ENCODE data around the gene RAG2.

Gene RAG2

DNA sequence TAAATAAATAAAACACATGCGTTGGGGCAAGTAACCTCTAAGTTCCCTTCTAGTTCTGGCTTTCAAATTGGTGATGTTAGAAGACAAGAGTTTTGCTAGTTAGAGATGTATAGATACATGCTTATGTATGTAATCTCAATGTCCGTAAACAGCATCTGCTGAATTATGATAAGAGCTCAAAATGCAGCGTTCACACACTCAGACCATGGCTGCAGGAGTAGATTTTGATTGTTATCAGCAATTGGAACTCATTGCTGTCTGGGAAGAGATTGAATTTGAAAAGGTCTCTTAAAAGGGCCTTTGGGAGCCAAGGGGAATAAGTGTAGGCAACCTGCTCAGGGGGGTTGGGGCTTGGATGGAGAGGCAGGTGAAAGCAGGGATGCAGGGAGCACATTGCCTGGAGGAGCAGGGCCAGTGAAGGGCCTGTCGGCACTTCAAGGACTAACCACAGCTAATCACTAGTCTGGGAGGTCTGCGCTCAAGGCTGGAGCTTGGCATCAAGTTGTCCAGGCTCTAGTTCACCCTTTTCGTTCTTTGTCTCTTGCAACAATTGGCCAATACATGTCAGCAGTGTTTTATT is 32.9 kb downstream of the RAG2 start:
- no peak overlapping the region for H3K4me3 ChIP-seq (ENCODE audit: low read depth, low read length, poor library complexity, severe bottlenecking)
- H3K36me3 ChIP-seq (ENCODE audit: insufficient read depth, low read length): no peaks in the 10 kb centered on the region
- H3K27ac ChIP-seq (ENCODE audit: low read depth, low read length, poor library complexity, severe bottlenecking): peak overlapping the region; percentile 3
- H3K79me2 ChIP-seq (ENCODE audit: insufficient read depth, low read length): no peaks in the 10 kb centered on the region
- no peaks in the 10 kb centered on the region for H3K9me3 ChIP-seq (ENCODE audit: low read length)
- no peaks in the 10 kb centered on the region for H4K20me1 ChIP-seq (ENCODE audit: insufficient read depth, low read length)
- peaks cover 53% of the 10 kb centered on the region for H3K4me1 ChIP-seq (ENCODE audit: insufficient read depth, low read length, severe bottlenecking)
- H3K4me2 ChIP-seq (ENCODE audit: low read length): peak overlapping the region; percentile 62; the same call in 1 of the 2 replicates
- no peak for TF ChIP-seq EZH2 (IDR thresholded peaks at IDR 0.05; ENCODE audit: borderline replicate concordance, low read length)
- no peak for TF ChIP-seq CTCF (IDR thresholded peaks at IDR 0.05; ENCODE audit: low read length)
- no peaks in the 10 kb centered on the region for H3F3A ChIP-seq (ENCODE audit: insufficient read depth, low read length)
- no peaks in the 10 kb centered on the region for H3K9me2 ChIP-seq (ENCODE audit: low read depth, low read length)
- no peaks in the 10 kb centered on the region for H3K27me3 ChIP-seq (ENCODE audit: insufficient read depth, low read length)
- H2AFZ ChIP-seq (ENCODE audit: low read length): no peak overlapping the region
- no peak overlapping the region; the same call in 1 of the 2 replicates for H3K9ac ChIP-seq (ENCODE audit: low read length)

- H4K20me1 ChIP-seq (ENCODE audit: insufficient read depth, low read length): no peaks in the 10 kb centered on the region
- H3K4me2 ChIP-seq (ENCODE audit: low read length): peak overlapping the region; percentile 62
- peak; percentile 84 for TF ChIP-seq CTCF (IDR thresholded peaks at IDR 0.05; ENCODE audit: low read length)
- no peak for TF ChIP-seq EZH2 (IDR thresholded peaks at IDR 0.05; ENCODE audit: borderline replicate concordance, low read length)
- no peaks in the 10 kb centered on the region for H3K36me3 ChIP-seq (ENCODE audit: insufficient read depth, low read length)
- H3K4me1 ChIP-seq (ENCODE audit: insufficient read depth, low read length, severe bottlenecking): peaks cover 47% of the 10 kb centered on the region
- no peaks in the 10 kb centered on the region for H3K79me2 ChIP-seq (ENCODE audit: insufficient read depth, low read length)
- no peak overlapping the region for H2AFZ ChIP-seq (ENCODE audit: low read length)
- H3K9ac ChIP-seq (ENCODE audit: low read length): peak overlapping the region; percentile 30; the same call in 1 of the 2 replicates
- peak overlapping the region; percentile 3 for H3K27ac ChIP-seq (ENCODE audit: low read depth, low read length, poor library complexity, severe bottlenecking)
- H3K27me3 ChIP-seq (ENCODE audit: insufficient read depth, low read length): no peaks in the 10 kb centered on the region
- no peaks in the 10 kb centered on the region for H3K9me3 ChIP-seq (ENCODE audit: low read length)
- H3F3A ChIP-seq (ENCODE audit: insufficient read depth, low read length): no peaks in the 10 kb centered on the region
- peak overlapping the region; percentile 40 for H3K4me3 ChIP-seq (ENCODE audit: low read depth, low read length, poor library complexity, severe bottlenecking)
- H3K9me2 ChIP-seq (ENCODE audit: low read depth, low read length): no peaks in the 10 kb centered on the region
Observed at GRCh38 chr11:36564376-36565030, 33.5 kb downstream of the RAG2 start.

GRCh38 chr11:36558571-36559413 is 39.2 kb downstream of the RAG2 start:
- Histone ChIP-seq H3K36me3 (ENCODE audit: insufficient read depth, low read length) (no peaks in the 10 kb centered on the region), H2AFZ (ENCODE audit: low read length) (no peak overlapping the region), H3K27me3 (ENCODE audit: insufficient read depth, low read length) (no peaks in the 10 kb centered on the region), H3K9me2 (ENCODE audit: low read depth, low read length) (no peaks in the 10 kb centered on the region), H4K20me1 (ENCODE audit: insufficient read depth, low read length) (no peaks in the 10 kb centered on the region), H3K9ac (ENCODE audit: low read length) (no peak overlapping the region), H3F3A (ENCODE audit: insufficient read depth, low read length) (no peaks in the 10 kb centered on the region), H3K9me3 (ENCODE audit: low read length) (no peaks in the 10 kb centered on the region), H3K4me1 (ENCODE audit: insufficient read depth, low read length, severe bottlenecking) (no peaks in the 10 kb centered on the region), H3K4me2 (ENCODE audit: low read length) (no peak overlapping the region), H3K79me2 (ENCODE audit: insufficient read depth, low read length) (no peaks in the 10 kb centered on the region), H3K4me3 (ENCODE audit: low read depth, low read length, poor library complexity, severe bottlenecking) (no peak overlapping the region), H3K27ac (ENCODE audit: low read depth, low read length, poor library complexity, severe bottlenecking) (no peak overlapping the region)
- TF ChIP-seq CTCF (IDR thresholded peaks at IDR 0.05; ENCODE audit: low read length) (no peak), EZH2 (IDR thresholded peaks at IDR 0.05; ENCODE audit: borderline replicate concordance, low read length) (no peak)
